Rectal smooth muscle tissue (tissue), 1 donor: Measurements from ENCODE around the gene PLCB1.
"Not testable (repeated sequence)": the region's sequence is repeated elsewhere in the genome, so short reads cannot be mapped to it uniquely, and the experiment has no call there.

Experiments used
- H3K27ac ChIP-seq: one replicate; pipeline ENCODE4 v1.7.0; 2013; ENCODE audit warnings: low read depth, low read length, inconsistent platforms
- H3K27me3 ChIP-seq: one replicate; pipeline ENCODE4 v1.7.0; 2013; ENCODE audit warnings: low read length; ENCODE audit not compliant: control insufficient read depth, insufficient read depth
- H3K36me3 ChIP-seq: one replicate; pipeline ENCODE4 v1.7.0; 2013; ENCODE audit warnings: low read length; ENCODE audit not compliant: control insufficient read depth, insufficient read depth
- H3K4me1 ChIP-seq: one replicate; pipeline ENCODE4 v1.7.0; 2013; ENCODE audit warnings: low read length; ENCODE audit not compliant: control insufficient read depth, insufficient read depth
- H3K4me3 ChIP-seq: one replicate; pipeline ENCODE4 v1.7.0; 2013; ENCODE audit warnings: low read length
- H3K9ac ChIP-seq: one replicate; pipeline ENCODE4 v1.7.0; 2013; ENCODE audit warnings: low read length

Gene PLCB1

DNA sequence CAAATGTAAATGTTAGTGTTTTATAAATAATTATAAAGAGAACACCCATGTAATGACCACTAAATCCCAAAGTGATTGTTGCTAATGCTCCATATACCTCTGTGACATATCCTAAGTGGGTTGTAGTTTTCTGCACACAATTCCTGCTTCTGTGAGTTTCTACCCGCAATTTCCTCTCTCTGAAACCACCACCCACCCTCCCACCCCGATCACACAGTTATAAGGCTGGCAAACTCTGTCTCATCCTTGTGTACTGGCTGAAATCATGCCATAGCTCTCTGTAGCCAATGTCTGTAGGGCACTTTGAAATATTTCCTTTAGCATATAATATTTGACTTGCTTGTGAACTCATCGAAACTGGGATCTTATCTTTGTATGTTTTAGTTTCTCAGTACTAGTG lies 236.6 kb downstream of the PLCB1 start:
- no peak overlapping the region for H3K4me3 ChIP-seq
- no peaks in the 10 kb centered on the region for H3K27me3 ChIP-seq
- no peak overlapping the region for H3K9ac ChIP-seq
- H3K4me1 ChIP-seq = no peaks in the 10 kb centered on the region
- H3K36me3 ChIP-seq = no peaks in the 10 kb centered on the region
- no peak overlapping the region for H3K27ac ChIP-seq

DNA sequence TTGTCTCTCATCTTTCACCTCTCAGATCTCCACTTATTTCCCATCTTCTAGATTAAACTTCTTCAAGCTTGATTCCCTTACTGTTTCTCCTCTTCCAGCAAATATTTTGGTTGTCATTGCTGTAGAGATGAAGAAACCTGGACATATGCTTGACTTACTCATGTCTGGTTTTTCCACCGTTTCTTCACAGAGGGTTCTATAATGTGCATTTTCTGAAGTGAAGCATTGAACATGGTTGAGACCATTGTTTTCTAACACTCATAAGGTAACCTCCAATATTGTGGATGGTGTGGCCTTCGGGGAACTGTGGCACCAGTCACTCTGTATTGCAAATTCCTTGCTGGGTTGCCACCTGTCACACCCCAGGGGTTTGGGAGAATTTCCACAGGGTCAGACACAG lies 237.2 kb downstream of the PLCB1 start:
- Histone ChIP-seq H3K27me3 (no peaks in the 10 kb centered on the region), H3K36me3 (no peaks in the 10 kb centered on the region), H3K4me3 (no peak overlapping the region), H3K9ac (no peak overlapping the region), H3K4me1 (no peaks in the 10 kb centered on the region), H3K27ac (no peak overlapping the region)

- H3K36me3 ChIP-seq = no peaks in the 10 kb centered on the region
- H3K4me1 ChIP-seq = no peaks in the 10 kb centered on the region
- no peak overlapping the region for H3K27ac ChIP-seq
- H3K4me3 ChIP-seq = no peak overlapping the region
- H3K9ac ChIP-seq = no peak overlapping the region
- no peaks in the 10 kb centered on the region for H3K27me3 ChIP-seq
These were observed 238.7 kb downstream of the PLCB1 start for GRCh38 chr20:8370774-8371173.

- H3K4me3 ChIP-seq = no peak overlapping the region
- H3K27ac ChIP-seq = no peak overlapping the region
- H3K9ac ChIP-seq = no peak overlapping the region
- H3K27me3 ChIP-seq = no peaks in the 10 kb centered on the region
- H3K36me3 ChIP-seq = no peaks in the 10 kb centered on the region
- H3K4me1 ChIP-seq = no peaks in the 10 kb centered on the region
These were observed 240.8 kb downstream of the PLCB1 start for GRCh38 chr20:8372824-8373380.

GRCh38 chr20:8373579-8373978 lies 241.5 kb downstream of the PLCB1 start:
- no peaks in the 10 kb centered on the region for H3K27me3 ChIP-seq
- H3K4me3 ChIP-seq = no peak overlapping the region
- H3K27ac ChIP-seq = no peak overlapping the region
- H3K4me1 ChIP-seq = no peaks in the 10 kb centered on the region
- H3K36me3 ChIP-seq = no peaks in the 10 kb centered on the region
- no peak overlapping the region for H3K9ac ChIP-seq

DNA sequence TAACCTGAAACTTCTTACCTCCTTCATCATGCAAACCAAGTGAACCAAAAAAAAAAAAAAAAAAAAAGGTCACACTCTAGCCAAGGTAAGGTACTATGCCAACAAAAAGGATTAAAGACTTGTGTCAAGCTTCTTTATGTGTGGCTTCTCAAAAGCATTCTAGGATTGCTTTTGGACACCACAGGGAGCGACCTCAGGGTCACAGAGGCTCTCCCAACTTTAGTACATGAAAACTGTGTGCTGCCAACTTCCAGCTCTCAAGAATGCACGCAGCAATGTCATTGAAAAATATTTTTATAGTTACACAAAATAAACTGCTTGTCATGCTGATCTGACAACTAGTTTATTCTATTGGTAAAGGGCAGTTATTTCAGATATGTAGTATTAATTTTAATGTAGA lies 243.8 kb downstream of the PLCB1 start:
- no peak overlapping the region for H3K9ac ChIP-seq
- H3K27me3 ChIP-seq = no peaks in the 10 kb centered on the region
- no peak overlapping the region for H3K27ac ChIP-seq
- no peaks in the 10 kb centered on the region for H3K36me3 ChIP-seq
- H3K4me3 ChIP-seq = no peak overlapping the region
- H3K4me1 ChIP-seq = no peaks in the 10 kb centered on the region

- no peak overlapping the region for H3K4me3 ChIP-seq
- no peaks in the 10 kb centered on the region for H3K27me3 ChIP-seq
- no peak overlapping the region for H3K27ac ChIP-seq
- no peaks in the 10 kb centered on the region for H3K36me3 ChIP-seq
- no peak overlapping the region for H3K9ac ChIP-seq
- H3K4me1 ChIP-seq = no peaks in the 10 kb centered on the region
These were observed 244.9 kb downstream of the PLCB1 start for GRCh38 chr20:8376940-8377339.

- not testable (repeated sequence) for H3K27ac ChIP-seq, H3K36me3 ChIP-seq, H3K27me3 ChIP-seq, H3K4me3 ChIP-seq, H3K4me1 ChIP-seq, H3K9ac ChIP-seq
These were observed 247.1 kb downstream of the PLCB1 start for GRCh38 chr20:8379125-8379524.

- H3K4me1 ChIP-seq = peaks cover 10% of the 10 kb centered on the region
- H3K9ac ChIP-seq = no peak overlapping the region
- no peak overlapping the region for H3K27ac ChIP-seq
- H3K4me3 ChIP-seq = no peak overlapping the region
- H3K27me3 ChIP-seq = no peaks in the 10 kb centered on the region
- H3K36me3 ChIP-seq = no peaks in the 10 kb centered on the region
These were observed 253.2 kb downstream of the PLCB1 start for GRCh38 chr20:8385247-8385646.

- no peaks in the 10 kb centered on the region for H3K36me3 ChIP-seq
- no peak overlapping the region for H3K9ac ChIP-seq
- peaks cover 10% of the 10 kb centered on the region for H3K4me1 ChIP-seq
- H3K4me3 ChIP-seq = no peak overlapping the region
- no peak overlapping the region for H3K27ac ChIP-seq
- H3K27me3 ChIP-seq = no peaks in the 10 kb centered on the region
These were observed 254.9 kb downstream of the PLCB1 start for GRCh38 chr20:8386991-8387390.

DNA sequence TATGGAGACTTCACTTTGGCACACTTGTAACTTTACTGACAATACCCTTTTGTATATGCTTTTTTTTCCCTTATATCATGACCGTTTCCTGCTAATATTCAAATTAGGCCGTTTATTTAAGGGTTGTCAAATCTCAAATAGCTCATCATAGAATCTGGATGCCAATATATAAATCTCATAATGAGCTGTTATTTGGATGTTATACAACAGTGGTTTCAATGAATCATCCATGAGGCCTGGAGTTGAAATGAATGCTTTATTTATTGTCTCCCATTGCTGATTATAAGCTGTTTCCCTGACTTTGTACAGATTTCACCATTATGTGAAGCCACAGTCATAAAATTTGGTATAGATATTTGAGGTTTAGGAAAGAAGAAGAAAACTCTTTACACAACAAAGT lies 256.1 kb downstream of the PLCB1 start:
- Histone ChIP-seq H3K36me3 (no peaks in the 10 kb centered on the region), H3K4me3 (no peak overlapping the region), H3K9ac (no peak overlapping the region), H3K4me1 (peaks cover 10% of the 10 kb centered on the region), H3K27ac (no peak overlapping the region), H3K27me3 (no peaks in the 10 kb centered on the region)

GRCh38 chr20:8388707-8389106 lies 256.6 kb downstream of the PLCB1 start:
- no peaks in the 10 kb centered on the region for H3K27me3 ChIP-seq
- no peak overlapping the region for H3K27ac ChIP-seq
- H3K36me3 ChIP-seq = no peaks in the 10 kb centered on the region
- H3K4me3 ChIP-seq = no peak overlapping the region
- H3K9ac ChIP-seq = no peak overlapping the region
- peaks cover 10% of the 10 kb centered on the region for H3K4me1 ChIP-seq

GRCh38 chr20:8389381-8390036 lies 257.4 kb downstream of the PLCB1 start:
- H3K27ac ChIP-seq = no peak overlapping the region
- no peaks in the 10 kb centered on the region for H3K36me3 ChIP-seq
- peaks cover 10% of the 10 kb centered on the region for H3K4me1 ChIP-seq
- no peaks in the 10 kb centered on the region for H3K27me3 ChIP-seq
- H3K9ac ChIP-seq = no peak overlapping the region
- H3K4me3 ChIP-seq = no peak overlapping the region
